ENCODE measurements around the gene CELF2. TPM values are rescaled to one million over a fixed set of nuclear protein-coding genes. Genes with fewer than 3 reads are reported as not detected.

The CELF2 gene
- total RNA-seq, 1 donor from 2014 or later, result 110 TPM

DNA sequence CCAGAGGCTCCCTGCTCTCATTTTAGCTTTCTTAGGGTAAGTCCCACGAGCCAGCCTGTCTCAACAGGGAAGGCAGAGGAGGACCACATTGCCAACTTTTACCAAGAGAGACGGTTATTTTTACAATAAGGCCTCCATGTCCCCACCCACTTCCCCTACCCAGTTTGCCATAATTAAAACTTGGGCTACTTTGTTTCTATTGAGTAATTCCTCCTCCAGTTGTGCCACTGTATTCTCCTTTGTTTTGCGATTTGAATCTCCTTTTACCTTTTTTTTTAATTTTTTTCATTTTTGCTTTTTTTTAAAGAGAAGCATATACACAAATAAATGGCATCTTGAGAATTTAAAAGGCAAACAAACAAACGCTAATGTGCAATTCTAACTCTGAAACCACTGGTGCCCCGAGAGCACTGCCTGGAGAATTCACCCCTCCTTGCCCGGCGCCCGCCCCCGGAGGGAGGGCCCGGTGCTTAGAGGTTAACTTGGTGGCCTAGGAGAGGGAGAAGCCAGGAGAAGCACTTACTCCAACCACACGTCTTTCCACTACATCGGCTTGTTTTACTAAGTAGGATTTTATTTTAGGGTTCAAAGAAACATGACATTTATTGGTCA lies 311.5 kb downstream of the CELF2 start:
- Histone ChIP-seq H3K27me3 (no peaks in the 10 kb centered on the region), H3K4me3 (no peak overlapping the region), H3K36me3 (peaks cover 79% of the 10 kb centered on the region), H3K9me3 (no peaks in the 10 kb centered on the region), H3K27ac (no peak overlapping the region), H3K4me1 (peaks cover 18% of the 10 kb centered on the region)
- TF ChIP-seq, protein P1, sequence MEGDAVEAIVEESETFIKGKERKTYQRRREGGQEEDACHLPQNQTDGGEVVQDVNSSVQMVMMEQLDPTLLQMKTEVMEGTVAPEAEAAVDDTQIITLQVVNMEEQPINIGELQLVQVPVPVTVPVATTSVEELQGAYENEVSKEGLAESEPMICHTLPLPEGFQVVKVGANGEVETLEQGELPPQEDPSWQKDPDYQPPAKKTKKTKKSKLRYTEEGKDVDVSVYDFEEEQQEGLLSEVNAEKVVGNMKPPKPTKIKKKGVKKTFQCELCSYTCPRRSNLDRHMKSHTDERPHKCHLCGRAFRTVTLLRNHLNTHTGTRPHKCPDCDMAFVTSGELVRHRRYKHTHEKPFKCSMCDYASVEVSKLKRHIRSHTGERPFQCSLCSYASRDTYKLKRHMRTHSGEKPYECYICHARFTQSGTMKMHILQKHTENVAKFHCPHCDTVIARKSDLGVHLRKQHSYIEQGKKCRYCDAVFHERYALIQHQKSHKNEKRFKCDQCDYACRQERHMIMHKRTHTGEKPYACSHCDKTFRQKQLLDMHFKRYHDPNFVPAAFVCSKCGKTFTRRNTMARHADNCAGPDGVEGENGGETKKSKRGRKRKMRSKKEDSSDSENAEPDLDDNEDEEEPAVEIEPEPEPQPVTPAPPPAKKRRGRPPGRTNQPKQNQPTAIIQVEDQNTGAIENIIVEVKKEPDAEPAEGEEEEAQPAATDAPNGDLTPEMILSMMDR (IDR thresholded peaks at IDR 0.05), result no peak
- no peak for ATAC-seq
- intact Hi-C loops (cut with DNase I), result no loop called here
- no peak for DNase-seq

DNA sequence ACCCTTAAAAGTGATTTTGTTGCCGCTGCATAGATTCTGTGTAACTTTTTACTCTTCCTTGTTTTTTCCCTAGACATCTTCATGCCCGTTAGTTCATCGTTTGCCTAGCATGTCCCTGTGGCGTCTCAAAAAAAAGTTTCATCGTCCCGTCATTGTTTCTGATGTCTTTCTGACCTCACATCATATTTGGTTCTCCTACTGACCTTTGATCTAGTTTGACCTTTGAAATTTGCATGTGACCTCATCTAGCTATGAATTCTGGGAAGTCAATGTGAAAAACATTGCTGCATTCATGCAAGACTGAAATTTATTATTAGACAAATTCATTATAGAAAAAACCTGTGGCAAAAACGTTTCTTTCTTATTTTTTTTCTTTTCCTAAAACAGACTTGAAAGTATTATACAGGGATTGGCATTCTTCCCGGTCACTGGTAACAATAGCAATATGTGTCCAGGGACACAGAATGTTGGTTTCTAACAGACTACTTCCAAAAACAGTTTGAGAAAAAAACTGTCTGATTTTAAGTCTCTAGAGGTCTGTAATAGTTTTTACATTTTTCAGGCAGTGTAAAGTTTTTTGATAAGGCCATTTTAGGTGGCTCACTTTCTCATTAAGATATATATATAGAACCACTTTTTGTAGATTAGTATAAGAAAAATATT lies 312.8 kb downstream of the CELF2 start:
- Histone ChIP-seq H3K4me3 (no peak overlapping the region), H3K27ac (no peak overlapping the region), H3K9me3 (no peaks in the 10 kb centered on the region), H3K36me3 (peaks cover 66% of the 10 kb centered on the region), H3K27me3 (no peaks in the 10 kb centered on the region), H3K4me1 (peaks cover 18% of the 10 kb centered on the region)
- TF ChIP-seq, protein P1 (IDR thresholded peaks at IDR 0.05), result no peak
- ATAC-seq (no peak), DNase-seq (no peak)
- intact Hi-C loops (cut with DNase I), result no loop called here

DNA sequence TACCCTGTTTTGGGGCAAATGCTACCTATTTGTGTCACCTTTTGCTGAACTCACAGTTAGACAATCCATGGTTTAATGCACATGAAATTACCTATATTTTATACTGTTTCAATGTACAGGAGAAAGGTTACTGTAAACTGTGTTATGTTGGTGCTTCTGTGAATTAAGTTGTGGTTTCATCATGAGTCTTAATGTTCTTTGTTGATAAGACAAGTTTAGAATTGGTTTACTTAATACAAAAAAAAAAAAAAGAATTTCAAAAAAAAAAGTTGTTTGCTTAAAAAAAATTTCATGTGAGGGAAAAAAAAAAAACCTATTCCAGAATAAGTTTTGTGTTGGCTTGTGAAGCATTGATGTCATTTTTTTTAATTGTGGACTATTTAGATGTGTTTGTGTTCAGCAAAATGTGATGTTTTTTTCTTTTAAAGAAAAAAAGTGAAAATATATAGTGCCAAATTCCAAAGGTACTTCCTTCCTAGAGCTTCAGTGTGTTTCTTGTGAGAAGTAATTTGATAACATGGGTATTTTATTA lies 313.4 kb downstream of the CELF2 start:
- DNase-seq, result no peak
- H3K4me3 ChIP-seq, result no peak overlapping the region
- intact Hi-C loops (cut with DNase I), result no loop called here
- H3K4me1 ChIP-seq, result peaks cover 18% of the 10 kb centered on the region
- H3K27me3 ChIP-seq, result no peaks in the 10 kb centered on the region
- H3K27ac ChIP-seq, result no peak overlapping the region
- H3K36me3 ChIP-seq, result peaks cover 60% of the 10 kb centered on the region
- H3K9me3 ChIP-seq, result no peaks in the 10 kb centered on the region
- ATAC-seq, result no peak
- TF ChIP-seq, protein P1 (IDR thresholded peaks at IDR 0.05), result no peak

DNA sequence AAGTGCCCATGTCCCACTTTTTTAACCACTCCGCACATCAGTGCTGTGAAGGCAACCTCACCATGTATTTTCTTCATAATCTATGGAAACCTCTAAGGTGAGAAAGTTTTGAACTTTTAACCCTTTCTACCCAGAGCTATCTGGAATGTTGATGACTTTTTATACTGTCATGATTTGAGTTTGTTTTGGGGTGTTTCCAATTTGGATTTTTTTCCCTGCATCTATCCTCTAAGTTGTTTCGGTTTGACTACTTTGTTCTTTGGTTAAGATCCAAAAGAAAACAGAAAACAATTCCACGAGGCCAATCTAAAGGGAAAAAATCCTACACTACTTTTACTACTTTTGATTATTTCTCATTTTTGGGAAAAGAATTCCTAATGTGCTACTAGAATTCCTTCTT lies 314.1 kb downstream of the CELF2 start:
- H3K36me3 ChIP-seq, result peaks cover 54% of the 10 kb centered on the region
- H3K27me3 ChIP-seq, result no peaks in the 10 kb centered on the region
- no peak overlapping the region for H3K4me3 ChIP-seq
- ATAC-seq (no peak), DNase-seq (no peak)
- H3K27ac ChIP-seq, result no peak overlapping the region
- peaks cover 18% of the 10 kb centered on the region for H3K4me1 ChIP-seq
- intact Hi-C loops (cut with DNase I), result no loop called here
- H3K9me3 ChIP-seq, result no peaks in the 10 kb centered on the region
- TF ChIP-seq, protein P1 (IDR thresholded peaks at IDR 0.05), result no peak

DNA sequence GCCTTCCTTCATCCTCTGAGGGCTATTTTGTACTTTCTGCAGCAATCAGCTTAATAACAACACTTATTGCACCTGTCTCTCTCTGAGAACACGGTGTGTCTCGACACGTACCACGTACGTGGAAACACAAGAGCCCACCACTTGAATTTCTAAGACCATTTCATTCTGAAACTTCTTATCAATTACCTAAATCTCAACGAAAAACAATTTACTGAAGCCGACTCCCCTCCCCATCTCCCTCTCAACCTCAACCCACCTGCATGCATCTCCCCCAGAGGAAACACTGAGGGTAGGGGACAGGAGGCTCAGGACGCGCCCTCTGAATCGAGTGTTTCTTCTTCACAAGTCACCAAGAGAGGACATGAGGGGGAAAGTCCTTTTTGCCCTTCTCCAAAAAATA lies 315.2 kb downstream of the CELF2 start:
- Histone ChIP-seq H3K27ac (no peak overlapping the region), H3K36me3 (peaks cover 43% of the 10 kb centered on the region), H3K9me3 (no peaks in the 10 kb centered on the region), H3K4me3 (no peak overlapping the region), H3K4me1 (peaks cover 18% of the 10 kb centered on the region), H3K27me3 (no peaks in the 10 kb centered on the region)
- TF ChIP-seq, protein P1 (IDR thresholded peaks at IDR 0.05), result no peak
- intact Hi-C loops (cut with DNase I), result no loop called here
- DNase-seq, result no peak
- no peak for ATAC-seq
